Thyroid gland (tissue), 4 donors: ENCODE measurements around the gene PRKCA. TPM values are rescaled to one million over a fixed set of nuclear protein-coding genes. Genes with fewer than 3 reads are reported as not detected.

Experiments used
- DNase-seq, 2 donors: peaks; one replicate each; pipeline ENCODE4 v3.0.0-alpha.2; 2019
- H3K27ac ChIP-seq, 3 donors: fragments of 200-600 bp; sonication (generic); 1 replicate in 2 of 3; 2 replicates in 1 of 3; pipeline ENCODE4 v1.5.1; 2016 to 2019; ENCODE audit warnings: mild to moderate bottlenecking in 1 of 3, moderate library complexity in 1 of 3
- H3K27me3 ChIP-seq: fragments of 200-600 bp; sonication (generic); one replicate; pipeline ENCODE4 v1.5.1; 2019
- H3K36me3 ChIP-seq, 2 donors: fragments of 200-600 bp; sonication (generic); one replicate each; pipeline ENCODE4 v1.5.1; 2016 to 2019
- H3K4me1 ChIP-seq, 2 donors: fragments of 200-600 bp; sonication (generic); one replicate each; pipeline ENCODE4 v1.5.1; 2017 to 2019
- H3K4me3 ChIP-seq, 3 donors: fragments of 200-600 bp; sonication (generic); replicated peaks in 1 of 3; 1 replicate in 2 of 3; 2 replicates in 1 of 3; pipeline ENCODE4 v1.5.1; 2016; ENCODE audit warnings: mild to moderate bottlenecking in 1 of 3
- H3K9me3 ChIP-seq: fragments of 200-600 bp; sonication (generic); one replicate; pipeline ENCODE4 v1.5.1; 2017
- CTCF ChIP-seq, 6 experiments: fragments of 200-600 bp in 3 of 6; fragments of 450-650 bp in 3 of 6; sonication (generic) in 3 of 6; IDR thresholded peaks; one replicate each; pipeline ENCODE4 v1.5.1; 2016 to 2019; ENCODE audit warnings: antibody characterized with exemption in 6 of 6, mild to moderate bottlenecking in 2 of 6, inconsistent platforms in 1 of 6, moderate library complexity in 1 of 6
- POLR2A ChIP-seq, 2 donors: fragments of 450-650 bp; IDR thresholded peaks; one replicate each; pipeline ENCODE4 v1.6.1; 2017; ENCODE audit warnings: antibody characterized with exemption in 2 of 2, mild to moderate bottlenecking in 2 of 2, moderate library complexity in 1 of 2
- WGBS, 2 donors: methylation state at CpG; one replicate each; pipeline ENCODE4 v1.1.5; 2017; 5-methylcytosine and 5-hydroxymethylcytosine counted together
- intact Hi-C: fragments of 100-400 bp; cut with DNase I; formaldehyde crosslinking; loops from one replicate; pipeline ENCODE4 v1.15.1; 2023
- total RNA-seq, 4 donors: library from RNA; depleted of rRNA; stranded (reverse); fragments of >200 nt; gene quantifications; one replicate each; pipeline ENCODE4 v1.2.3, GENCODE V29; 2016

Gene PRKCA
- total RNA-seq, 4 donors from 2014 or later: 6.7 to 24.2 (median 15.3) TPM

GRCh38 chr17:66414561-66415175 is 112.3 kb downstream of the PRKCA start:
- intact Hi-C loops: no loop called here
- no peaks in the 10 kb centered on the region for H3K9me3 ChIP-seq
- 90 to 92% methylated on average over 4 of the region's 4 CpGs for WGBS, 2 donors
- H3K4me1 ChIP-seq: no peaks in the 10 kb centered on the region
- H3K27ac ChIP-seq: no peak overlapping the region
- H3K27me3 ChIP-seq: no peaks in the 10 kb centered on the region
- DNase-seq: no peak
- TF ChIP-seq POLR2A (IDR thresholded peaks at IDR 0.05) (no peak), CTCF (IDR thresholded peaks at IDR 0.05) (no peak)
- H3K36me3 ChIP-seq: no peaks in the 10 kb centered on the region
- H3K4me3 ChIP-seq: no peak overlapping the region

GRCh38 chr17:66415366-66416206 is 113.2 kb downstream of the PRKCA start:
- Histone ChIP-seq H3K27ac (no peak overlapping the region), H3K27me3 (no peaks in the 10 kb centered on the region), H3K4me1 (no peaks in the 10 kb centered on the region), H3K36me3 (no peaks in the 10 kb centered on the region), H3K9me3 (no peaks in the 10 kb centered on the region), H3K4me3 (no peak overlapping the region)
- TF ChIP-seq CTCF (IDR thresholded peaks at IDR 0.05) (no peak), POLR2A (IDR thresholded peaks at IDR 0.05) (no peak)
- no peak for DNase-seq
- 73 to 79% methylated on average over 11 of the region's 11 CpGs for WGBS, 2 donors
- intact Hi-C loops: no loop called here

GRCh38 chr17:66416207-66416940 is 114.0 kb downstream of the PRKCA start:
- intact Hi-C loops: no loop called here
- Histone ChIP-seq H3K4me1 (no peaks in the 10 kb centered on the region), H3K27me3 (no peaks in the 10 kb centered on the region), H3K36me3 (no peaks in the 10 kb centered on the region), H3K27ac (no peak overlapping the region), H3K4me3 (no peak overlapping the region), H3K9me3 (no peaks in the 10 kb centered on the region)
- no peak for DNase-seq
- 83 to 87% methylated on average over 12 of the region's 12 CpGs for WGBS, 2 donors
- no peak for TF ChIP-seq POLR2A (IDR thresholded peaks at IDR 0.05)
- no peak for TF ChIP-seq CTCF (IDR thresholded peaks at IDR 0.05)

- DNase-seq: no peak
- Histone ChIP-seq H3K9me3 (no peaks in the 10 kb centered on the region), H3K36me3 (no peaks in the 10 kb centered on the region), H3K27ac (no peak overlapping the region), H3K4me1 (no peaks in the 10 kb centered on the region), H3K27me3 (no peaks in the 10 kb centered on the region), H3K4me3 (no peak overlapping the region)
- no peak for TF ChIP-seq CTCF (IDR thresholded peaks at IDR 0.05)
- TF ChIP-seq POLR2A (IDR thresholded peaks at IDR 0.05): no peak
- intact Hi-C loops: no loop called here
- WGBS, 2 donors: 92 to 95% methylated on average over 2 of the region's 2 CpGs
Measured at GRCh38 chr17:66417300-66417719, 114.9 kb downstream of the PRKCA start.
